Measurements from ENCODE around the gene BATF3.

BATF3 gene

DNA sequence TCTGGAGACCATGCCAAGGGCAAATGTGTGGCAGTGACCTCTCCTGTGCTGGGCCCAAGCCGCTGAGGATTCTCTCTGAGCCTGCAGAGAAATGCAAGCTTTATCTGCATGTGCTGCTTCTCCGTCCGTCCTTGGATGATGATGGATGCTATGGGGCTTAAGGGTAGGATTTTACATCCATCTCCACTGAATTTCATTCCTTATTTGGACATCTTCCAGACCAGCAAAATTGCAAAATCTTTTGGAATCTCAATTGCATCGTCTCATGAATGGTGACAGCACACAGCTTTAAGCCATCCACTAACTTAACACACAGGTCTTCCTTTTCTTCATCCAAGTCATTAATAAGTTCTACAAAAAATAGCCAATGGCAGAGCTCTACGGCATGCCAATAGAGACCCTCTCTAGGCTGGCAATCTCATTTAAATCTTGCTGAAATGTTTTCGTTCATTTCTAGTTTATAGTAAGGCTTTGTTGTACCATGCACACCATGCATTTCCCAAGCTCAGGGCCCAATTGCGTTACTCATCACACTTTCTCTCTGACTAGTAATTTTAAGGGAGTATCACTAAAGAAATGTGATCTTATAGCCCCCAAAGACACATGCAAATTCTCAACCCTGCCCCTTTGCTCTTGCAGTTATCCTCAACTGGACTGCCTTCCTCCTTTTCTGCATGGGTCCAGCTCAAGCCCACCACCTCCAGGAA is 11.1 kb downstream of the BATF3 start:
- in situ Hi-C loops (cut with HindIII; ENCODE audit: low pct_unique_long_range_greater_than_20kb, low sequenced_read_pairs), result no loop called here
- DNase-seq (ENCODE audit: low read depth in 1 of 2, low spot score in 1 of 2), result no peak
- TF ChIP-seq JUND (IDR thresholded peaks at IDR 0.05; ENCODE audit: low read depth), result no peak

GRCh38 chr1:212687811-212688210 is 11.8 kb downstream of the BATF3 start:
- in situ Hi-C loops (cut with HindIII; ENCODE audit: low pct_unique_long_range_greater_than_20kb, low sequenced_read_pairs), result no loop called here
- no peak for DNase-seq (ENCODE audit: low read depth in 1 of 2, low spot score in 1 of 2)
- no peak for TF ChIP-seq JUND (IDR thresholded peaks at IDR 0.05; ENCODE audit: low read depth)

- DNase-seq (ENCODE audit: low read depth in 1 of 2, low spot score in 1 of 2), result no peak
- no peak for TF ChIP-seq JUND (IDR thresholded peaks at IDR 0.05; ENCODE audit: low read depth)
- in situ Hi-C loops (cut with HindIII; ENCODE audit: low pct_unique_long_range_greater_than_20kb, low sequenced_read_pairs), result no loop called here
Measured at GRCh38 chr1:212686591-212686990, 13.0 kb downstream of the BATF3 start.

GRCh38 chr1:212686069-212686468 is 13.6 kb downstream of the BATF3 start:
- no peak for DNase-seq (ENCODE audit: low read depth in 1 of 2, low spot score in 1 of 2)
- in situ Hi-C loops (cut with HindIII; ENCODE audit: low pct_unique_long_range_greater_than_20kb, low sequenced_read_pairs), result no loop called here
- TF ChIP-seq JUND (IDR thresholded peaks at IDR 0.05; ENCODE audit: low read depth), result no peak

DNA sequence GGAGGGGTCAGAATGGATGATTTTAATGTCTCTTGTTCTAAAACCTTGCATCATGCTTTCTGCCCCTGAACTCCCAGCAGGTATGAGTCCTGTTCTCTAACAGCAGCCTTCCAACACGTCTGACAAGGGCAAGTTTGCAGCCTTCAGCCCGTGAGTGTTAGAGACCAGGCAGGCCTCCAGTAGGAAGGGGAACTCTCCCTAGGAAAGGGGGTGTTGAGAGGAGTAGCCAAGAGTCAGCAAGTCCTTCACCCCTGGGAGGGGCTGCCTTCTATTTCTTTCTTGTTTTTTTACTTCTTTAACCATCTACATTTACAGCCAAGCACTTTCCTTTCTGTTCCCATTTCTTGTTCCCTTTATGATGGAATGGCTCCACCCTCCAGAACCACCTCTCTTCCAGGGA is 14.2 kb downstream of the BATF3 start:
- in situ Hi-C loops (cut with HindIII; ENCODE audit: low pct_unique_long_range_greater_than_20kb, low sequenced_read_pairs), result no loop called here
- DNase-seq (ENCODE audit: low read depth in 1 of 2, low spot score in 1 of 2), result no peak
- TF ChIP-seq JUND (IDR thresholded peaks at IDR 0.05; ENCODE audit: low read depth), result no peak

- DNase-seq (ENCODE audit: low read depth in 1 of 2, low spot score in 1 of 2), result no peak
- no peak for TF ChIP-seq JUND (IDR thresholded peaks at IDR 0.05; ENCODE audit: low read depth)
- in situ Hi-C loops (cut with HindIII; ENCODE audit: low pct_unique_long_range_greater_than_20kb, low sequenced_read_pairs), result no loop called here
Measured at GRCh38 chr1:212684521-212685090, 15.0 kb downstream of the BATF3 start.

DNA sequence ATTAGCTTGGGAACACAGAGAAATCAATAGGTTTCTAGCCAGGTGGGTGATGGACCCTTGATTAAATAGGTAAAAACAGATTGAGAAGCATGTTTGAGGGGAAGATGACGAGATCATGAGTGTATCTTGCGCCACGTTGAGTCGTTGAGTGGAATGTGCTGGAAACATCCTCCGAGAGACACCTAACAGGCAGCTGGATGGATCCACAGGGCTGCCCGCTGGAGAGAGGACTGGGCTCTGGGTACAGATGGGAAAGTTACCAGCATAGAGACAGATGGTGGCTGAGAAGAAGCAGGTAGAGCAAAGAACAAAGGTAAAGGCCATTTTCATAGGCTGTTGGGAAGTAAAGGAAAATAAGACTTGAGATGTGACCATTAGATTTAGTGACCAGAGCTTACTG is 15.6 kb downstream of the BATF3 start:
- no peak for DNase-seq (ENCODE audit: low read depth in 1 of 2, low spot score in 1 of 2)
- in situ Hi-C loops (cut with HindIII; ENCODE audit: low pct_unique_long_range_greater_than_20kb, low sequenced_read_pairs), result no loop called here
- no peak for TF ChIP-seq JUND (IDR thresholded peaks at IDR 0.05; ENCODE audit: low read depth)

- in situ Hi-C loops (cut with HindIII; ENCODE audit: low pct_unique_long_range_greater_than_20kb, low sequenced_read_pairs), result no loop called here
- no peak for TF ChIP-seq JUND (IDR thresholded peaks at IDR 0.05; ENCODE audit: low read depth)
- DNase-seq (ENCODE audit: low read depth in 1 of 2, low spot score in 1 of 2), result no peak
Measured at GRCh38 chr1:212683357-212683722, 16.3 kb downstream of the BATF3 start.

DNA sequence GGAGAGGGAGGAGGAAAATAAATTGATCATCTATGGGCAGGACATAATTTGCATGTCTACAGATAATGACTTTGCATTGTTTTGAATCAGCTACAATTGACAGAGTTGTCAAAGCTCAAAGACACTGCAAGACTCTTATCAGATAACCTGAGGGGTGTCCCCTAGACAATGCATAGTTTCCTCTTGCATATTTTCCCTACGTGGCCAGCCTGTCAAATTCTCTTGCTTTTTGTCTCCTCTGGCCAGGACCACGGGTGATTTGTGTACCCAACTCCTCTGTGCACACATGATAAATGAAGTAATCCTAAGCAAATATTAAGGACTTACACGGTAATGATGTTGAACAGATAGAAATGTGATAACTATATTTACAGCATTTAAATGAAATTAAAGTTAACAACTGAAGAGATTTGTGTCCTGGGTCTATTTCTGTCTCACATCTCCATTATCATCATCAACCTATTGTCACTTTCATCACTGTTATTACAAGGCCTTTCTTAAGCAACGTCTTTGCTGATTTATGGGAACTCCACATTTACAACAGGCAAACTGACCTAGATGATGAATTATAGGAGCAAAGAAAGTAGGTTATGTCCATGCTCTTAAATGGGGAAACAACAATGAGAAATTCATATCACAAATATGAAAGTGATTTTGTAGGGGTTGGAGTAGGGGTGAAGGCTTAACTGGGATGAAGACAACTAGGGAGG is 18.8 kb downstream of the BATF3 start:
- no peak for DNase-seq (ENCODE audit: low read depth in 1 of 2, low spot score in 1 of 2)
- in situ Hi-C loops (cut with HindIII; ENCODE audit: low pct_unique_long_range_greater_than_20kb, low sequenced_read_pairs), result no loop called here
- no peak for TF ChIP-seq JUND (IDR thresholded peaks at IDR 0.05; ENCODE audit: low read depth)

DNA sequence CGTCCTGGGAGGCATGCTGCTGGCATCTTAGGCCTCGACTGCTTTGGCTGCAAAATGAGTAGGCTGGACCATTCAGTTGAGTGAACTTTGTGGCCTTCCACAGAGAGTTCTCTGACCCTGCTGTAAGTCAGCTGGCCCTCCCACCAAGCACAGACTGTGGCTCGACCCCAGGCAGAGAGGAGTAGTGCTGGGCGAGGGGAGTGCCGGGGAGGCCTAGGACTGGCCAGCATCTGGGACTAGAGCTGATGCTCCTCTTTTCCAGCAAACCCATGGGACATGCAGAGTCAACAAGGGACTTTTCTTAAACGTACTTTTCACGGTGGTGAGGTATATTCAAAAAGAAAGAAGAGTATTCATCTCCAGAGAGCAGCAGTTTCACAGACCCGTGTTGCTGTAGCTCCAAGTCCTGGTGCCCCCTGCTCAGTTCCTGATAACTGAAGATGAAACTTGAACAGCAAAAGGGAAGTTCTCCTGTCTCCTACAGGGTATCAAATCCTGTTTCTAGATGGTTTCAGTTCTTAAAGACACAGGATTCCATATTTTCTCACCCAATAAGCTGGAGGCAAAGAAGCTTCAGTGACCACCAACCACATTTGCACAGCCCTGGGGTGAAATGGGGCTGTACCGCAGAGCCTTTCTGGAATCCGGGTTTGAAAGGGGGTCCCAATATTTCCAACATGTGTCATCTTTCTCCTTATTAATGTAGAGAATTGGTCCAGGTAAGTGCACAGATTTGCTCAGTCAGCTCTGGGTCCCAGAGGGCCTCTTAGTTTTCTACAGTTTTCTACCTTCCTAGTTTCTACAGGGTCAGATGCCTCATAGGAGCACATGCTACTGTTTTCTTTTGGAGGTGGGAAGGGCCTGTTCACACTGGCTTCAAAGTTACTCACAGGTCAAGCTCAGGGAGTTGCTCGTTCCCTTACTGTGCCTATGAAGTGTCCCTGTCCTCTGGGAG is 20.9 kb downstream of the BATF3 start:
- DNase-seq (ENCODE audit: low read depth in 1 of 2, low spot score in 1 of 2), result no peak
- no peak for TF ChIP-seq JUND (IDR thresholded peaks at IDR 0.05; ENCODE audit: low read depth)
- in situ Hi-C loops (cut with HindIII; ENCODE audit: low pct_unique_long_range_greater_than_20kb, low sequenced_read_pairs), result no loop called here

GRCh38 chr1:212677573-212677972 is 22.1 kb downstream of the BATF3 start:
- TF ChIP-seq JUND (IDR thresholded peaks at IDR 0.05; ENCODE audit: low read depth), result no peak
- DNase-seq (ENCODE audit: low read depth in 1 of 2, low spot score in 1 of 2), result no peak
- in situ Hi-C loops (cut with HindIII; ENCODE audit: low pct_unique_long_range_greater_than_20kb, low sequenced_read_pairs), result no loop called here

DNA sequence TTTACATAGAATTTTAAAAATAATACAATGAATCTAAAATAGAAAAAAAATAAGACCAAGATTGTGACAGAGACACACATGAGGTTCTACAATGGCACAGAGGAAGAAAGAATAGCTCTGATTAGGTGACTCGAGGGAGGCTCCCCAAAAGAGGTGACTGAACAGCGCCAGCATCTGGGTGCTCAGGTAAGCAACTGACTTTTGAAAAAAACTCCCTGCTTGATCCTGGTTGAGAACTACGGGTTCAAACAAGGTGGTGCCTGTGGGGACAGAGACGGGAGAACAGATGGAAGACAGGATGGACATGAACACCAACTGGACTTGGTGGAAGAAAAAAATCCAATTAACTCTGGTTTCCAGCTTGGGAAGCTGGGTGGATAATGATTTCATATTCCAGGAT is 22.5 kb downstream of the BATF3 start:
- TF ChIP-seq JUND (IDR thresholded peaks at IDR 0.05; ENCODE audit: low read depth), result no peak
- in situ Hi-C loops (cut with HindIII; ENCODE audit: low pct_unique_long_range_greater_than_20kb, low sequenced_read_pairs), result no loop called here

More for the DNA sequence above, 22.5 kb downstream of the BATF3 start:
- DNase-seq (ENCODE audit: low read depth in 1 of 2, low spot score in 1 of 2), result no peak

Measured in T47D (cell line).